ENCODE results near the gene GTF3A. TPM values are rescaled to one million over a fixed set of nuclear protein-coding genes. Genes with fewer than 3 reads are reported as not detected.

The GTF3A gene
- total and polyA plus RNA-seq, 9 of the 15 experiments (the other 6 are each of a cell fraction or from before 2014, with no cell fraction given) = 47.5 to 303 (median 174) TPM

- TF ChIP-seq ATF2 (CRISPR knock-in tag; IDR thresholded peaks at IDR 0.05) = no peak
- TF ChIP-seq, protein P1, sequence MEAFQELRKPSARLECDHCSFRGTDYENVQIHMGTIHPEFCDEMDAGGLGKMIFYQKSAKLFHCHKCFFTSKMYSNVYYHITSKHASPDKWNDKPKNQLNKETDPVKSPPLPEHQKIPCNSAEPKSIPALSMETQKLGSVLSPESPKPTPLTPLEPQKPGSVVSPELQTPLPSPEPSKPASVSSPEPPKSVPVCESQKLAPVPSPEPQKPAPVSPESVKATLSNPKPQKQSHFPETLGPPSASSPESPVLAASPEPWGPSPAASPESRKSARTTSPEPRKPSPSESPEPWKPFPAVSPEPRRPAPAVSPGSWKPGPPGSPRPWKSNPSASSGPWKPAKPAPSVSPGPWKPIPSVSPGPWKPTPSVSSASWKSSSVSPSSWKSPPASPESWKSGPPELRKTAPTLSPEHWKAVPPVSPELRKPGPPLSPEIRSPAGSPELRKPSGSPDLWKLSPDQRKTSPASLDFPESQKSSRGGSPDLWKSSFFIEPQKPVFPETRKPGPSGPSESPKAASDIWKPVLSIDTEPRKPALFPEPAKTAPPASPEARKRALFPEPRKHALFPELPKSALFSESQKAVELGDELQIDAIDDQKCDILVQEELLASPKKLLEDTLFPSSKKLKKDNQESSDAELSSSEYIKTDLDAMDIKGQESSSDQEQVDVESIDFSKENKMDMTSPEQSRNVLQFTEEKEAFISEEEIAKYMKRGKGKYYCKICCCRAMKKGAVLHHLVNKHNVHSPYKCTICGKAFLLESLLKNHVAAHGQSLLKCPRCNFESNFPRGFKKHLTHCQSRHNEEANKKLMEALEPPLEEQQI (IDR thresholded peaks at IDR 0.05) = no peak
- no peak for TF ChIP-seq YBX1 (IDR thresholded peaks at IDR 0.05)
- no peak for TF ChIP-seq BRD9 (IDR thresholded peaks at IDR 0.05; ENCODE audit: low read depth, partially characterized antibody)
- TF ChIP-seq JUNB (CRISPR knock-in tag; conservative IDR thresholded peaks at IDR 0.05) = no peak
- no peak for TF ChIP-seq RBM15 (IDR thresholded peaks at IDR 0.05; ENCODE audit: insufficient read depth, low read length)
- no peak for TF ChIP-seq ZKSCAN1 (IDR thresholded peaks at IDR 0.05; ENCODE audit: low read depth, low read length)
- TF ChIP-seq HDGF (IDR thresholded peaks at IDR 0.05) = no peak
- TF ChIP-seq, protein P2, sequence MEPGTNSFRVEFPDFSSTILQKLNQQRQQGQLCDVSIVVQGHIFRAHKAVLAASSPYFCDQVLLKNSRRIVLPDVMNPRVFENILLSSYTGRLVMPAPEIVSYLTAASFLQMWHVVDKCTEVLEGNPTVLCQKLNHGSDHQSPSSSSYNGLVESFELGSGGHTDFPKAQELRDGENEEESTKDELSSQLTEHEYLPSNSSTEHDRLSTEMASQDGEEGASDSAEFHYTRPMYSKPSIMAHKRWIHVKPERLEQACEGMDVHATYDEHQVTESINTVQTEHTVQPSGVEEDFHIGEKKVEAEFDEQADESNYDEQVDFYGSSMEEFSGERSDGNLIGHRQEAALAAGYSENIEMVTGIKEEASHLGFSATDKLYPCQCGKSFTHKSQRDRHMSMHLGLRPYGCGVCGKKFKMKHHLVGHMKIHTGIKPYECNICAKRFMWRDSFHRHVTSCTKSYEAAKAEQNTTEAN (CRISPR knock-in tag; IDR thresholded peaks at IDR 0.05) = no peak
These were observed 21.2 kb upstream of the GTF3A start (continued) for GRCh38 chr13:27403203-27403678.

Measured in K562 (cell line).